Measurements from ENCODE around the gene NIN. TPM values are rescaled to one million over a fixed set of nuclear protein-coding genes. Genes with fewer than 3 reads are reported as not detected.
A peak's percentile ranks its signal among the peaks of the same experiment; 100 is the strongest.

Gene NIN
- total RNA-seq (2014; rRNA removed) = 34.6 and 40.0 TPM in 2 replicates
- 17.3 TPM for polyA plus RNA-seq (2012)

DNA sequence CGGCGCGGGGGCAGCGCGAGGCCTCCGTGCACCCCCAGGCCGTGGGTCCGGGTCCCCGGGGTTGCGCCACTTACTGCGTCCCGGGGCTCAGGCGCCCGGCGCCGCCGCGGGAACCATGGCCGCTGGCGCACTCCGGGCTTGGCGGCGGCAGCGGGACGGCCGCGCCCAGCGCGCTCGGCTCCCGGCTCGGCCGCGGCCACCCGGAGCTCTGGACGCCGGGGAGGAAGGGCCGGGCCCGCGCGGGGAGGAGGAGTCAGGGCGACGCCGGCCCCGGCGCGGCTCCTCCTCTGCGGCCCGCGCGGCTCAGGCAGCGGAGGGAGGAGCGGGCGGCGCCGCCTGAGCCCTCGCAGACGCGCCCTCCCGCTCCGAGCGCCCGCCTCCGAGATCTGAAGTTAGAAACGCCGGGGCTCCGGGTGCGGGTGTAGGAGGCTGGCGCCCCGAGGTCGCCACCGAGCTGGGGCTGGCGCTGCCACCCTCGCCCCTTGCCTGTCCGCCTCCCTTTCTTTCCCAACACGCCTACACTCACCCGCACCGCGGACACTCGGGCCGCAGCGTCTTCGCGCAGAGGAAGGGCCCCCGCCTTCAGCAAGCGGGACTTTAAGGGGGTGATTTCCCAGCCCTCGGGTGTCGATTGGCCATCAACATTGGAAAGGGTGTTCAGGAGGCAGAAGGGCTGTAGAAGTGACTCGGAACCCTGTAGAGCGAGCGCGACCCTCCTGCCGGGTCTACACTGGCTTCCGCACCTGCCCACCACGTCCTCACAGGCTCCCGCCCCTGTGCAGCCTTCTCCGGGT, at the start of gene NIN:
Gene NIN, minus strand, starts transcription at position 231 of the 794 bp plus-strand sequence. CDS start 9,106 bp downstream, outside the sequence.
- DNase-seq (ENCODE audit: low read depth) = peak; percentile 73

DNA sequence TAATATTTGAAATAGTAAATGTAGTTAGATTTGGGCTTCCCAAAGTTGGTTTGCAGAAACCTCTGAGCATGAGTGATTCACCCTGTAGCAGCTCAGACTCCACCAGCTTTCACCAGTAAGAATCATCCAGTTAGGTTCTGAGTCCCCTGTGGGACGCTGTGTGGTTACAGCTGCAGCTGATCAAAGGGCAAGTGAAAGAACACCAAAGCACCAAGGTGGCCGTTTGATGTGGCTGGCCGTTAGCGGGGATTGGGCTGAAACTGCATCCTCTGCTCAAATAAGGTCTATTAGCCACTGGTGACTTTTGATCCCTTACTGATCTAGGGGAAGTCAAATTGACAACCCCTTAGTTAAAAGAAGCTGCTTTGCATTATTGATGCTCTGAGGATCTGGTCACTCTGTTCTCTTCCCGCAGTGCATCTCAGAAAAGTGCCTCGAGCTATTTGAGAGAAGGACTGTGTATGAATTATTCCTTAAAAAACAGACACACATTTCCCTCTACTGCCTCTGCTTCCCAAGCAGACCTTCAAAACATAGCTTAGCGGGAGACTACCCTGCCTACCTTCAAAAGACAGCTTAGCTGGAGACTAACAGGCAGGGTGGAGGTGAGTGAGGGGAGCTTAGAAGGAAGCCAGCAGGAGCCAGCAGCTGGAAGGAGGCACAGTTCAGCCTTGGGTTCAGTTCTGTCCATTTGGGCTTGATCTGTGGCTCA, 44.6 kb upstream of the NIN start:
- peak; percentile 61 for DNase-seq (ENCODE audit: low read depth)

- no peak for DNase-seq (ENCODE audit: low read depth)
Measured at GRCh38 chr14:50874757-50875156, 43.8 kb upstream of the NIN start.

DNA sequence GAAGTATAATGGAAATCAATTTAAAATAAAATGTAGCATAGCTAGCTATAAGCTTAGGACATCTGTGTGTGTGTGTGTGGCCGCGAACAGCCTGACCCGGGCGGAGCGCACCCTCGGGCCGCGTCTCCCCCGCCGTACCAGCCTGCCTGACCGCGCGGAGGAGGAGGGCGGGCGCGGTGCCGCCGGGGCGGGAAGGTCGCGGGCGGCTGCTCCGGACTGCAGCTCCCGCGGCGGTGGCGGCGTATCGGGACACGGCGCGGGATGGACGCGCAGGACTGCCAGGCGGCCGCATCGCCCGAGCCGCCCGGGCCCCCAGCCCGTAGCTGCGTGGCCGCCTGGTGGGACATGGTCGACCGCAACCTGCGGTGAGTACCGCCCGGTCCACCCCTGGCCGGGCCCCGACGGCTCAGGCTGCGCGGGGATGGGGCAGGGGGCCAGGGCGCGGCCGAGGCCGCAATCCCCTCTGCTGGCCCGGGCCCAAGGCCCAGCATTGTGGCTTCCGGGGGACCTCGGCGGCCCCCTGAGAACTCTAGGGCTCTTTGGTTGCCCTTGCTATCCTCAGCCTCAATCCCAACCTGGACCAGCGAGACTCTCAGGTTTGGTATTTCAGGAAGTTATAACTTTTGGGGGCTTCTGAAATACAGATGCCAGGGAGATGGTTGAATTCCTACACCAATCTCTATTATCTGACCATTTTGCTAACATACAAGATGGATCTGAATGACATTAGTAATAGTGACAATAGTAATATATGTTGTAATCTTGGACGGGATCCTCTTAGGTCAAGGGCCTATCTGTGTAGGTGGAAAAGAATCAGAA, 41.2 kb upstream of the NIN start, which contains the start of gene ABHD12B:
Gene ABHD12B, plus strand, starts transcription at position 140 of the 819 bp plus-strand sequence. Its CDS starts 122 bp downstream, at position 262.
- DNase-seq (ENCODE audit: low read depth) = no peak

DNA sequence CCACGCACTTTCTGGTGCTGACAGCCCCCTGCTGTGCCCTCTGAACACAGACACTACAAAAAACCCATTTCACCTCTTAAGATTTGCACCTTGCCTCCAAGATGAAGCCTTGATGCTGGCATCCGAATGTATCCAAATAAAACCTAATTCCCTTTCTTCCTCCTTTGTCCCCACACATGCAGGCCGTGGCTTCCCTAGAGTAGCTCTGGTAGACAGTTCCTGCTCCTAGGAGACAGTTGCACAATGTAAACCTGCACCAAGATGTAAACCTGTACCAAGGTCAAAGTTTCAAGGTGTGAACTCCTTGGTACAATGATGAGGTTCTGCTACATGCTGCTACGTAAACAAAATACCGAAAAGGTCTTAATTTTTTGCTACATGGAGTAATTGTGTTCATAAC, 40.3 kb upstream of the NIN start:
- DNase-seq (ENCODE audit: low read depth) = no peak

DNA sequence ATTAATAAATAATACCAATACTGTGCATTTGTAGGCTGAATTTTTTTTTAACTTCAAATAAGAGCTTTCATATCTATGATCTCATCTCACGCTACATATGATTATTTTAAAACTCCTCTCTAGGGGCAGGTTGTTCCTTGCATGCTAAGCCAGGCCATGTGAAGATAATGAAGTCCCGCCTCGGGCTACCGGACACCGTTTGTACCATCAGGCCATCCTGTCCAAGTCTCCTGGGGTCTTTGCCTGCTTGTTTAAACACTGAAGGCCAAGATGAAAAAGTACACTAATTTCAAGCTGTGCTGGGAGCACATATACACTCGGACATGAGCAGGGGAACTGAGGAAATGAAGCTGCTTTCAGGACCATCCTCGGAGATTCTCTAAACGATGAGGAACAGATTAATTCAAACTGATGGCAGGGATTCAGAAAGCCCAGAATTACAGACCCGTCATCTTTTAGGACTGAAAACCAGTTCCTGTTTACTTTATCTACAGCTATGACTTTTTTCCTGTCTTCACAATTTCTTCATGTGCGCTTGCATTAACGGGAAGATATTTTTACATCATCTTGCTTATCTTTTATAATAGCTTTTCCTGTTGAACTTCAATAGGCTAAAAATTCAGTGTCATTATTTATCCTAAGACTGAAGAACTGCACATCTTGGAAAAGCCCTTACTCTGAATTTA, 34.6 kb upstream of the NIN start:
- no peak for DNase-seq (ENCODE audit: low read depth)

DNA sequence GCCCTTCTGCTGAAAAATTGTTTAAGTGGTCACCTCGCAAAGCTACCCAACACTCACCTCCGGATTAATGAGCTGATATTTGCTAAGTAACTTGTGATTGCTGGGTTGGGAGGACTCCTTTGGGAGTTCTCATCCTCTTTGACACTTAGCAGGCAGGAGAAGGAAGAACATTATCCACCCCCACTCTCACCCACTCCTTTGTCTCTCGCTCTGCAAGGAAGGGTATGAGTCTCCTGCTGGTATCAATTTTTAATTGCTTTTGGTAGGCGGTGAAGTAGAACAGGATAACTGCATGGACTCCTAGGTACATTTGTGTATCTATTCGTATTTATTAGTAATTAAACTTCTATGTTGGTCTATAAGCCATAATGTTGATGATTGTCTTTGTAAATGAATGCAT, 34.0 kb upstream of the NIN start:
- no peak for DNase-seq (ENCODE audit: low read depth)

GRCh38 chr14:50864237-50864636, 33.3 kb upstream of the NIN start:
- no peak for DNase-seq (ENCODE audit: low read depth)

DNA sequence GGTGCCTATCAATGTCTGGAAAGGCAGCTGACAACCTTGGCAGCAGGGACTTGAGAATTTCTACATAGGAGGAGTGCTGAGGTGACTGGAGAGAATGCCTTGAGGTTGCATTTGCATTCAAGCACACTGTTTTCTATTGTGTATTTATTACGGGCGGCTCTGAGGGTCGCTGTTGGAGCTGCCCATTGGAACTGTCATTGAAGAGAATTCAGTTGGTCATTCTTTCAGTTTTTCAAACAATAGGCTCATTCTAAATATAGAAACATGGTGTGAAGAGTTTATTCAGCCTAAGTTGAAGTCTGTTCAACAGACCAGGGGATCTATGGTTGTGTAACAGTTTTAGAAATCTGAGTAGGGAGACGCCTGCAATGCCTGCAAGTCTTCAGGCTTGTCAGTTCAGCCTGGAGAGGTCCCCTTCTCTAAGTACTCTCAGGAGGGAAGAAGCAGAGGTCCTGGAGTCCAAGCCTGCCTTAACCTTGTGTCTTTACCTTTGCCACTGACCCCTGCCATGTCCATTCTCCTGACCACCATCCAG, 31.1 kb upstream of the NIN start:
- no peak for DNase-seq (ENCODE audit: low read depth)

DNA sequence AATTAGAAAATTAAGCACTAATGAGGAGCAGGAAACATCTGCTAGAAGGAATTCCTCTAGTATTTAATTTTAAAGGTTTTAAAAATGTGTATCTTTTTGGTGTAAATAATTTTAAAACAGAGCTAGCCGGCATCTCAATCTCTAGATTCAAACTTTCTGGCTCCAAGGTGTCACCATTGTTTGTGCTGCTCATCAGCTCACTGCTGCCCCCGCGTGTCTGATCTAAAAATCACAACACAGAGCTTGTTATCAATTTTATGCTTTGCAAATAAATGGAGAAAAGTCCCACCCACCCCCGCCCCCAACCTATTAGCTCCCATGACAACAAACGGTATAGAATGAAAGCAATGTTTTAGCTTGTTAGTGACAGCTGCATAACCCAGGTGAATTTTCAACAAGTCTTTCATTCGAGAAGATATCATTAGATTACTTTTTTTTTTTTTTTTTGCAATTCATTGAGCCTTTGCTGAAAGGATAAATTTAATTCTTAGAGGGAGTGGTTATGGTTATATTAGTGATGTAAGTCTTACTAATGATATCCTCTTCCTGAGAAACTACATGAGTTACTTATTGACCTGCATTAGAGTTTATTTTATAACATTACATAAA, 29.6 kb upstream of the NIN start:
- DNase-seq (ENCODE audit: low read depth) = peak; percentile 82

GRCh38 chr14:50859296-50859624, 28.3 kb upstream of the NIN start:
- DNase-seq (ENCODE audit: low read depth) = no peak

- DNase-seq (ENCODE audit: low read depth) = no peak
Measured at GRCh38 chr14:50856660-50857059, 25.7 kb upstream of the NIN start.

DNA sequence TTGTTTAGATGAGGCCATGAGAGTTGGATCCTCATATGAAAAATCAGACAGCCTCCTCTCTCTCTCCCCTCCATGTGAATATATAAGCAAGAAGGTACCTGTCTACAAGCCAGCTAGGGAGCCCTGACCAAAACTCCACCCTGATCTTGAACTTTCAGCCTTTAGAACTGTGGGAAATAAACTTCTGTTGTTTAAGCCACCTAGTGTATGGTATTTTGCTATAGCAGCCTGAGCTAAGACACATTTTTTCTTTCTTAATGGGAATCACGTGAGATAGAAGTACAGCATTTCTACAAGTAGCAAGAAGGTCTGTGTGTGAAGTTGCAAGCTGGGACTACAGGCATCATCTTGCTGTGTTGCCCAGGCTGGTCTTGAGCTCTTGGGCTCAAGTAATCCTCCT, 24.6 kb upstream of the NIN start:
- DNase-seq (ENCODE audit: low read depth) = peak; percentile 8

- DNase-seq (ENCODE audit: low read depth) = no peak
Measured at GRCh38 chr14:50854521-50854920, 23.6 kb upstream of the NIN start.

GRCh38 chr14:50853891-50854290, 22.9 kb upstream of the NIN start:
- no peak for DNase-seq (ENCODE audit: low read depth)

DNA sequence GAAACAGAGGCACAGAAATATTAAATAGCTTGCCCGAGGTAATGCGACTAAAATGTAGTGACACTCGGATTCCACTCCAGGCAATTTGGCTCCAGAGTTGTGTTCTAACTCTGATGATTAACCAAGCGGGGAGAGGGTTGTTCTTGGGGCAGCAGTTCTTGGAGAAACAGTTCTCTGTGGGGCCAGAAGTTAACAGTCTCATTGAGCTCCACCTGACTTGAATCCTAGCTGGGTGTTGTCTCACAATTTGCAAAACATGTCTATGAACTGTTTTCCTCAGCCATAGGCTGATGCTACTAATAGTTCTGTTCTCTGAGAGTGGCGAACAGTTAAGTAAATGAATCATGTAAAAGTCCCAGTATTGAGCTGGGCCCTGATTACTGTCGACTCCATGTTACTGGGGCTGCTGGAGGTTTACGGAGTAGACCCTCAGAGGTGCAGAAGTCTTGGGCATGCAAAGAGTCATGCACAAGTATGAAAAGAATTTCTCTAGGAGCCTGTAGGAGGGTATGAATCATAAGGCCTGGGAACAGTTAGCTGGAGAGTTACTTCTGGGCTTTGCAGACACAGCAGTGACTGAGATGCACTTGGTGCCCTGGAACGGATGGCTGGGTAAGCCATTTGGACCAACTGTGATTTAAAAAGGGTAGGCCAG, 15.4 kb upstream of the NIN start:
- DNase-seq (ENCODE audit: low read depth) = peak; percentile 74

DNA sequence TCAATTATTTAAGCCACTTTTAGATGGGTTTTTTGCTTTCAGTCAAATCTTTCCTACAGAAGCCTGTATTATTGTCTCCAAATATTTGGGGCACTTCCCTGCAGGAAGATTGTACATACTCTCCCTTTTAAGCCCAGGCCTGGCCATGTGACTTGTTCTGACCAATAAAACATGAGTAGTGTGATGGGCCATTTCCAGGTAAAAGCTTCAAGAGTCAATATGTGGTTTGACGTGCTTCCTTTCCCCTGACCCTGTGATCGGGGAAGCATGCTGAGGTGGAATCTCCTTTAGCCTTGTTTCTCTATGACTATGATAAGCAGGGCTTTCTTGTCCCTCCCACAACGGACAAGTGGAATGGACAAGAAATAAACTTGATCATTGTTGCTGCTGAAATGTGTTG, 14.2 kb upstream of the NIN start:
- no peak for DNase-seq (ENCODE audit: low read depth)

GRCh38 chr14:50844391-50844790, 13.4 kb upstream of the NIN start:
- peak; percentile 19 for DNase-seq (ENCODE audit: low read depth)

- no peak for DNase-seq (ENCODE audit: low read depth)
Measured at GRCh38 chr14:50839691-50840090, 8.7 kb upstream of the NIN start.

- peak; percentile 46 for DNase-seq (ENCODE audit: low read depth)
Measured at GRCh38 chr14:50839048-50839447, 8.1 kb upstream of the NIN start.

Data from LHCN-M2 (cell line).